Measurements from ENCODE around the gene ADAM33. TPM values are rescaled to one million over a fixed set of nuclear protein-coding genes. Genes with fewer than 3 reads are reported as not detected.

Gene ADAM33
- total RNA-seq = not detected

- Mint-ChIP-seq H3K9me3 (no peaks in the 10 kb centered on the region), H3K27ac (no peak within 1 kb of the TSS), H3K27me3 (peaks cover 33 to 48% of the 10 kb centered on the region in 2 donors), H3K4me1 (ENCODE audit: low read depth in 2 of 2) (peaks cover 0 to 2% of the 10 kb centered on the region in 2 donors), H3K36me3 (no peaks in the 10 kb centered on the region), H3K4me3 (no peak within 1 kb of the TSS)
- ATAC-seq (no peak), DNase-seq (ENCODE audit: low spot score) (no peak)
Observed at GRCh38 chr20:3681931-3682781, at the start of gene ADAM33. Gene ADAM33 (minus strand): TSS chr20:3682010. CDS start chr20:3682004, 6 bp downstream.

GRCh38 chr20:3730803-3731672 is 49.2 kb upstream of the ADAM33 start:
- no peak overlapping the region for H3K27ac Mint-ChIP-seq
- H3K4me1 Mint-ChIP-seq (ENCODE audit: low read depth in 2 of 2) = no peaks in the 10 kb centered on the region
- no peak for DNase-seq (ENCODE audit: low spot score)
- ATAC-seq = no peak
- H3K27me3 Mint-ChIP-seq = peaks cover 34 to 38% of the 10 kb centered on the region in 2 donors
- no peaks in the 10 kb centered on the region for H3K36me3 Mint-ChIP-seq
- no peak overlapping the region for H3K4me3 Mint-ChIP-seq
- no peaks in the 10 kb centered on the region for H3K9me3 Mint-ChIP-seq

- ATAC-seq = no peak
- Mint-ChIP-seq H3K4me3 (no peak overlapping the region), H3K27me3 (peaks cover 34 to 38% of the 10 kb centered on the region in 2 donors), H3K36me3 (no peaks in the 10 kb centered on the region), H3K4me1 (ENCODE audit: low read depth in 2 of 2) (no peaks in the 10 kb centered on the region), H3K9me3 (no peaks in the 10 kb centered on the region), H3K27ac (peak overlapping the region in 1 of 2 donors; percentile 47)
- no peak for DNase-seq (ENCODE audit: low spot score)
Observed at GRCh38 chr20:3729811-3730540, 48.2 kb upstream of the ADAM33 start.

GRCh38 chr20:3729378-3729777 is 47.6 kb upstream of the ADAM33 start:
- ATAC-seq (no peak), DNase-seq (ENCODE audit: low spot score) (no peak)
- no peaks in the 10 kb centered on the region for H3K36me3 Mint-ChIP-seq
- no peak overlapping the region for H3K4me3 Mint-ChIP-seq
- H3K4me1 Mint-ChIP-seq (ENCODE audit: low read depth in 2 of 2) = no peaks in the 10 kb centered on the region
- no peak overlapping the region for H3K27ac Mint-ChIP-seq
- peaks cover 34 to 37% of the 10 kb centered on the region in 2 donors for H3K27me3 Mint-ChIP-seq
- no peaks in the 10 kb centered on the region for H3K9me3 Mint-ChIP-seq

DNA sequence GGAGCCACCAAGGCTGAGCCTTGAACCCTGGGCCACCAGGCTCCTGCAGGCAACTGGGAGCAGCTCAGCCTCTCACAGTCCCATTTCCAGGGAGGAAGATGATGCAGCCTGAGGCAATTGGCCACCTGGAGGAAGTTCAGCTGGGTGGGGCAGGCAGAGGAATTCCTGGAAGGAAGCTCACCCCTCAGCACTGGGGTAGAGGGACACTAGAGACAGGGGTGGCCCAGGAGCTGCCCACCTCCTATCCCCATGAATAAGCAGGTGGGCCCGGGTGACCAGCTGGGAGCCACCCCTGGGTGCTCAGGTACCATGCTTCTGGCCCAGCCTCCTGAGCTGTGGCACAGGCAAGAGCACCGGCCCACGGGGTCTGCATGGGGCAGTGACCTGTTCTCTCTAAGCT is 47.1 kb upstream of the ADAM33 start:
- Mint-ChIP-seq H3K4me3 (no peak overlapping the region), H3K27me3 (peaks cover 34 to 37% of the 10 kb centered on the region in 2 donors), H3K9me3 (no peaks in the 10 kb centered on the region), H3K36me3 (no peaks in the 10 kb centered on the region), H3K4me1 (ENCODE audit: low read depth in 2 of 2) (no peaks in the 10 kb centered on the region), H3K27ac (no peak overlapping the region)
- no peak for DNase-seq (ENCODE audit: low spot score)
- no peak for ATAC-seq

- peaks cover 32 to 34% of the 10 kb centered on the region in 2 donors for H3K27me3 Mint-ChIP-seq
Observed at GRCh38 chr20:3728354-3728753, 46.5 kb upstream of the ADAM33 start.

DNA sequence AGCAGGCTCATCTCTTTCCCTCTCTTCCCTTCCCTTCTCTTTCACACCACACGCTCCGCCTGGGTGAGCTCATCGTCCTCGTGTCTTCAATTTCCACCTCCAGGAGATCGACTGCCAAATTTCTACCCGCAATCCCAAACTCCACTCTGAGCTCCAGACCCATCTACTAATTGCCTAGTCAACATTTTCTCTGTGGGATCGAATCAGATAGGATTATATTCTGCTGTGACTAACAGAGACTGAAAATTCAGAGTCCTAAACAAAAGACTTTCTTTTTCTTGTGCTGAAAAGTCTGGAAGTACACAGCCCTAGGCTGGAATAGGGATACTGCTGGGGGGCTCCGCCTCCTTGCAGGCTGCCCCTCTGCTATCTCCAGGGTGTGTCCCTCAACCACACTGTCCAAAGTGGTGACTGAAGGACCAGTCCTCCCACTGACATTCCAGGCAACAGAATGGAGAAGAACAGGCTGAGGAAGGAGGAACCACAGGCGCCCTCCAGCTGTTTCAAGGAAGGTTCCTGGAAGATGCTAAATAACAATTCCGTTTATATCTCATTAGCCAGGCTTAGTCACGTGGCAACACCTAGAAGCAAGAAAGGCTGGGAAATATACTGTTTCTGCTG is 45.7 kb upstream of the ADAM33 start:
- no peaks in the 10 kb centered on the region for H3K9me3 Mint-ChIP-seq
- H3K27me3 Mint-ChIP-seq = peaks cover 26 to 29% of the 10 kb centered on the region in 2 donors
- DNase-seq (ENCODE audit: low spot score) (no peak), ATAC-seq (no peak)
- H3K36me3 Mint-ChIP-seq = no peaks in the 10 kb centered on the region
- H3K4me1 Mint-ChIP-seq (ENCODE audit: low read depth in 2 of 2) = no peaks in the 10 kb centered on the region
- H3K4me3 Mint-ChIP-seq = no peak overlapping the region
- H3K27ac Mint-ChIP-seq = no peak overlapping the region

More at GRCh38 chr20:3728354-3728753, 46.5 kb upstream of the ADAM33 start:
- Mint-ChIP-seq H3K27ac (no peak overlapping the region), H3K36me3 (no peaks in the 10 kb centered on the region), H3K4me3 (no peak overlapping the region), H3K9me3 (no peaks in the 10 kb centered on the region), H3K4me1 (ENCODE audit: low read depth in 2 of 2) (no peaks in the 10 kb centered on the region)
- no peak for ATAC-seq
- no peak for DNase-seq (ENCODE audit: low spot score)

- no peak for DNase-seq (ENCODE audit: low spot score)
- H3K9me3 Mint-ChIP-seq = no peaks in the 10 kb centered on the region
- no peaks in the 10 kb centered on the region for H3K4me1 Mint-ChIP-seq (ENCODE audit: low read depth in 2 of 2)
- peaks cover 30 to 43% of the 10 kb centered on the region in 2 donors for H3K27me3 Mint-ChIP-seq
- no peak overlapping the region for H3K27ac Mint-ChIP-seq
- no peaks in the 10 kb centered on the region for H3K36me3 Mint-ChIP-seq
- no peak for ATAC-seq
- H3K4me3 Mint-ChIP-seq = no peak overlapping the region
Observed at GRCh38 chr20:3724356-3724755, 42.5 kb upstream of the ADAM33 start.

GRCh38 chr20:3723284-3723683 is 41.5 kb upstream of the ADAM33 start:
- ATAC-seq (no peak), DNase-seq (ENCODE audit: low spot score) (no peak)
- H3K9me3 Mint-ChIP-seq = no peaks in the 10 kb centered on the region
- peaks cover 28 to 41% of the 10 kb centered on the region in 2 donors for H3K27me3 Mint-ChIP-seq
- H3K36me3 Mint-ChIP-seq = no peaks in the 10 kb centered on the region
- H3K4me3 Mint-ChIP-seq = no peak overlapping the region
- no peaks in the 10 kb centered on the region for H3K4me1 Mint-ChIP-seq (ENCODE audit: low read depth in 2 of 2)
- no peak overlapping the region for H3K27ac Mint-ChIP-seq

DNA sequence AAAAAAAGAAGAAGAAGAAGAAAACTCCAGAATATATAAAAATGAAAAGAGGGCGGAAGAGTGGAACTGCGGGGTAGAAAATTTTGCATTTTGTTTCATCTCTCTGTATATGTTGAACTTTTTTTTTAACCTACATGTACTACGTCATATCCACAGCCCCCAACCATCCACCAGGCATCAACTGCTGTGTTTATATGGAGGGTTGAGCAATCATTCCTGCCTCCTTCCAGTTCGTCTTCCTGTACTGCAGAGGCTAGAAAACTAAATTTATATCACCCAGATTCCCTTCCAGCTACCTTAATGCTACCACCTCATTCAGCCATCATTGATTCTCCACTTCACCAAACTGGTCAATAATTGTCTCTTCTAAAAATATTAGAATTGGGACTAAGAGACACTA is 40.1 kb upstream of the ADAM33 start:
- H3K4me1 Mint-ChIP-seq (ENCODE audit: low read depth in 2 of 2) = no peaks in the 10 kb centered on the region
- H3K9me3 Mint-ChIP-seq = no peaks in the 10 kb centered on the region
- no peak for DNase-seq (ENCODE audit: low spot score)
- no peak for ATAC-seq
- peaks cover 21 to 37% of the 10 kb centered on the region in 2 donors for H3K27me3 Mint-ChIP-seq
- no peak overlapping the region for H3K27ac Mint-ChIP-seq
- H3K4me3 Mint-ChIP-seq = no peak overlapping the region
- H3K36me3 Mint-ChIP-seq = no peaks in the 10 kb centered on the region

- H3K27me3 Mint-ChIP-seq = peaks cover 18 to 34% of the 10 kb centered on the region in 2 donors
- no peak overlapping the region for H3K27ac Mint-ChIP-seq
- no peaks in the 10 kb centered on the region for H3K36me3 Mint-ChIP-seq
- no peak overlapping the region for H3K4me3 Mint-ChIP-seq
- no peak for DNase-seq (ENCODE audit: low spot score)
- H3K4me1 Mint-ChIP-seq (ENCODE audit: low read depth in 2 of 2) = no peaks in the 10 kb centered on the region
- ATAC-seq = no peak
- H3K9me3 Mint-ChIP-seq = no peaks in the 10 kb centered on the region
Observed at GRCh38 chr20:3720626-3721025, 38.8 kb upstream of the ADAM33 start.

- no peak overlapping the region for H3K4me3 Mint-ChIP-seq
- H3K36me3 Mint-ChIP-seq = no peaks in the 10 kb centered on the region
- H3K27me3 Mint-ChIP-seq = peaks cover 18 to 34% of the 10 kb centered on the region in 2 donors
- ATAC-seq = no peak
- H3K9me3 Mint-ChIP-seq = no peaks in the 10 kb centered on the region
- H3K27ac Mint-ChIP-seq = no peak overlapping the region
- no peak for DNase-seq (ENCODE audit: low spot score)
- H3K4me1 Mint-ChIP-seq (ENCODE audit: low read depth in 2 of 2) = no peaks in the 10 kb centered on the region
Observed at GRCh38 chr20:3720068-3720467, 38.3 kb upstream of the ADAM33 start.

DNA sequence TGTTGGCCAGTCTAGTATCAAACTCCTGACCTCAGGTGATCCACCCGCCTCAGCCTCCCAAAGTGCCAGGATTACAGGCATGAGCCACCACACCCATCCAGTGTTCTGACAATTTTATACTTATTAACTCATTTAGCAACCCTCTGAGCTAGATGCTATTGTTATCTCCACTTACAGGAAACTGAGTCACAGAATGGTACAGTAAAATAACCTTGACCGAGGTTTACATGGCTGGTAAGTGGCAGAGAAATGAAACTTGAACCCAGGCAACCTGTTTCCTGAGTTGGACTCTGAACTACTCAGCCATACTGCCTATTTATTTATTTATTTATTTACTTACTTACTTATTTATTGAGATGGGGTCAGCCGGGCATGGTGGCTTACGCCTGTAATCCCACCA is 37.2 kb upstream of the ADAM33 start:
- no peak overlapping the region for H3K4me3 Mint-ChIP-seq
- no peaks in the 10 kb centered on the region for H3K9me3 Mint-ChIP-seq
- ATAC-seq (no peak), DNase-seq (ENCODE audit: low spot score) (no peak)
- H3K4me1 Mint-ChIP-seq (ENCODE audit: low read depth in 2 of 2) = no peaks in the 10 kb centered on the region
- H3K27ac Mint-ChIP-seq = no peak overlapping the region
- no peaks in the 10 kb centered on the region for H3K36me3 Mint-ChIP-seq
- H3K27me3 Mint-ChIP-seq = peaks cover 18 to 34% of the 10 kb centered on the region in 2 donors
